A673 (cell line): ENCODE data around the gene ACADSB. TPM values are rescaled to one million over a fixed set of nuclear protein-coding genes. Genes with fewer than 3 reads are reported as not detected.

Experiments
- BruUV-seq: library from RNA; stranded (reverse); fragments of 400-500 nt; replicated peaks from 2 replicates; lab custom pipeline; 2021; lab: Mats Ljungman, UMichigan
- CTCF ChIA-PET: fragments of 300-600 bp; sonication (Branson Sonifier 250); formaldehyde crosslinking; loops from one replicate; lab custom pipeline; 2022; ENCODE audit warnings: antibody characterized with exemption; lab: Charles Lee
- POLR2A ChIA-PET: fragments of 300-600 bp; sonication (Branson Sonifier 250); formaldehyde crosslinking; loops from one replicate; lab custom pipeline; 2022; ENCODE audit warnings: antibody characterized with exemption; ENCODE audit not compliant: low non-redundant PET; lab: Charles Lee
- DNase-seq: peaks from one replicate; pipeline ENCODE4 v3.0.0-alpha.2; 2015; ENCODE audit warnings: low spot score
- H3K27ac ChIP-seq: fragments of 200-600 bp; sonication (generic); 2 replicates; pipeline ENCODE4 v1.5.1; 2016; ENCODE audit warnings: mixed run types, low read depth, mild to moderate bottlenecking, mixed read lengths, antibody characterized with exemption, low read length; ENCODE audit not compliant: poor library complexity, severe bottlenecking
- H3K27me3 ChIP-seq: fragments of 200-600 bp; sonication (generic); replicated peaks from 2 replicates; pipeline ENCODE4 v1.6.1; 2017; ENCODE audit warnings: mixed run types, low read depth, mild to moderate bottlenecking, mixed read lengths, antibody characterized with exemption, low read length; ENCODE audit not compliant: insufficient read depth, poor library complexity
- H3K36me3 ChIP-seq: fragments of 200-600 bp; sonication (generic); 2 replicates; pipeline ENCODE4 v1.6.1; 2016; ENCODE audit warnings: mixed run types, mild to moderate bottlenecking, mixed read lengths, antibody characterized with exemption, low read length; ENCODE audit not compliant: insufficient read depth, poor library complexity, severe bottlenecking
- H3K4me1 ChIP-seq: fragments of 200-600 bp; sonication (generic); 2 replicates; pipeline ENCODE4 v1.6.1; 2017; ENCODE audit warnings: mixed run types, mild to moderate bottlenecking, mixed read lengths, antibody characterized with exemption, low read length; ENCODE audit not compliant: insufficient read depth, poor library complexity, severe bottlenecking
- H3K4me3 ChIP-seq: fragments of 200-600 bp; sonication (generic); 2 replicates; pipeline ENCODE4 v1.5.1; 2016; ENCODE audit warnings: low read depth, mixed run types, mild to moderate bottlenecking, mixed read lengths, low read length; ENCODE audit not compliant: poor library complexity, severe bottlenecking
- H3K9me3 ChIP-seq: fragments of 200-600 bp; sonication (generic); 2 replicates; pipeline ENCODE4 v1.6.1; 2016; ENCODE audit warnings: mixed run types, low read depth, mild to moderate bottlenecking, mixed read lengths, antibody characterized with exemption, low read length; ENCODE audit not compliant: poor library complexity, severe bottlenecking
- CTCF ChIP-seq: fragments of 300-800, 200-600 bp; sonication (generic); conservative IDR thresholded peaks from 2 replicates; pipeline ENCODE4 v1.5.1; 2017; ENCODE audit warnings: low read depth, mild to moderate bottlenecking, antibody characterized with exemption, low read length, moderate library complexity, mixed read lengths
- EZH2 ChIP-seq: fragments of 200-600 bp; sonication (generic); IDR thresholded peaks from 2 replicates; pipeline ENCODE4 v1.6.1; 2017; ENCODE audit warnings: borderline replicate concordance, low read depth, mild to moderate bottlenecking, mixed read lengths, antibody characterized with exemption, low read length; ENCODE audit not compliant: poor library complexity, severe bottlenecking
- intact Hi-C: fragments of 100-400 bp; cut with micrococcal nuclease; formaldehyde crosslinking; loops from one replicate; pipeline ENCODE4 v1.10.0; 2022; ENCODE audit not compliant: unreplicated experiment
- total RNA-seq: library from RNA; stranded (reverse); gene quantifications from 2 replicates; pipeline ENCODE4 v1.2.3, GENCODE V29; 2021

The ACADSB gene
- total RNA-seq, 1 experiment from 2014 or later = 20.4 TPM

- CTCF ChIA-PET = no interaction called here
- Histone ChIP-seq H3K4me1 (no peaks in the 10 kb centered on the region), H3K9me3 (no peaks in the 10 kb centered on the region), H3K27ac (no peak overlapping the region), H3K4me3 (no peak overlapping the region), H3K36me3 (no peaks in the 10 kb centered on the region), H3K27me3 (peaks cover 30% of the 10 kb centered on the region)
- POLR2A ChIA-PET = no interaction called here
- no TSS peak for BruUV-seq
- DNase-seq = no peak
- TF ChIP-seq CTCF (no peak), EZH2 (no peak)
- intact Hi-C loops = no loop called here
Observed at GRCh38 chr10:123087348-123087747, 78.5 kb downstream of the ACADSB start.

- TF ChIP-seq CTCF (no peak), EZH2 (no peak)
- CTCF ChIA-PET = no interaction called here
- DNase-seq = no peak
- intact Hi-C loops = no loop called here
- Histone ChIP-seq H3K4me1 (no peaks in the 10 kb centered on the region), H3K36me3 (no peaks in the 10 kb centered on the region), H3K9me3 (no peaks in the 10 kb centered on the region), H3K27me3 (peaks cover 35% of the 10 kb centered on the region), H3K27ac (no peak overlapping the region), H3K4me3 (no peak overlapping the region)
- no TSS peak for BruUV-seq
- POLR2A ChIA-PET = no interaction called here
Observed at GRCh38 chr10:123087786-123088185, 79.0 kb downstream of the ACADSB start.

- no peak overlapping the region for H3K4me3 ChIP-seq
- no TSS peak for BruUV-seq
- no peaks in the 10 kb centered on the region for H3K9me3 ChIP-seq
- H3K36me3 ChIP-seq = no peaks in the 10 kb centered on the region
- ChIA-PET CTCF (no interaction called here), POLR2A (no interaction called here)
- TF ChIP-seq CTCF = no peak
- no peak for TF ChIP-seq EZH2
- no peaks in the 10 kb centered on the region for H3K4me1 ChIP-seq
- H3K27me3 ChIP-seq = peaks cover 65% of the 10 kb centered on the region
- intact Hi-C loops = no loop called here
- DNase-seq = no peak
- H3K27ac ChIP-seq = no peak overlapping the region
Observed at GRCh38 chr10:123092635-123093414, 84.0 kb downstream of the ACADSB start.
